COR-L47 (cell line): ENCODE measurements around the gene GNAQ.
A peak's percentile ranks its signal among the peaks of the same experiment; 100 is the strongest.

ENCODE experiments used
- DNase-seq: peaks from one replicate; lab custom pipeline; 2025; lab: John Stamatoyannopoulos, UW

GNAQ gene

DNA sequence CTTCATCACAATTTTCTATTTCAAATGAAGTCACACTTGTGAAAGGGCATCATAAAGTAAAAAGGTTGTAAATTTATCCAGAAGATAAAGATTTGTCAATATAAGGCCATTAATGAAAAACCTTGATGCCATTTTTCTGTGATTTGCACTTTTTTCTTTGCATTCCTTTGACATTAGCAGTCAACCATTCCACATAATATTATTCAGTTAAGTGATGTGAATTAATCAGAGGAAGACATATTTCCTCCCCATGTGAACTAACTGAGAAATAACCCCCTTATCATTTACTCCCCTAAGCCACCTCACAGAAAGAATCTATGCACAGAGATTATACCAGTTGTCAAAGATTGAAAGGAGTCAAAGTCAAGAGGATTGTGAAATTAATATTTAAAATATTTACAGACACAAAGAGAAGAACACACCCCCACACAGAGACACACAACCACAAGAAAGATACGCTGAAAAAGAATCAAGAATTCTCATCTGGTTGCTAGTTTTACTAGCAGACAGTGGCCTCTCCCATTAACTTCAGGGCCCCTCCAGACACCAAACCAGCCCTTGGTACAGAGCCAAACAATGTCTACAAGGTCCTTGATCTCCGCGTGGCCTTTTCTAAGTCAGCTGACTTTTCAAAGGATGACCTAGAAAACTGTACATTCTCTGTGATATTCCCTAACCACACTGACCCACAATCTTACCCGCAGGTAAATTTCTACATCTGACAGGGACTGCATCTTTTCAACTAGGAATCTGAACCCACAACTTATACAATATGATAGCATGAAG lies 29.5 kb downstream of the GNAQ start:
- DNase-seq, result no peak

DNA sequence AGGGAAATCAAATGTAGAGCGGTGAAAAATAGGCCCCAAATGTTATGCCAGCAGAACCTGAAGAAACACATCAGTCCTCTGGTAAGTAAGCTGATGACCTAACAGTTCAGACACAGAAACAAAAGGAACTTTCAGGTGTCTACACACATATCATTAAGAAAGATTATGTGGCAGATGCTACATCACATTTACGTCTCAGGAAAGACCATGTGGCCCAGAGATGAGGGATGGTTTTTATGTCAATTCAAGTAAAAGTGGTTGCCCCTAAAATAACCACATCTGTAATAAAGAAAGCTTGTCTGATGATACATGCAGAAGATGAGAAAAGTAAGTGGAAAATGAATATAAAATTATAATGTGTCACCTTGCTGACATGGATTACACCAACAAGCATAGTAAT lies 31.4 kb downstream of the GNAQ start:
- DNase-seq, result no peak

DNA sequence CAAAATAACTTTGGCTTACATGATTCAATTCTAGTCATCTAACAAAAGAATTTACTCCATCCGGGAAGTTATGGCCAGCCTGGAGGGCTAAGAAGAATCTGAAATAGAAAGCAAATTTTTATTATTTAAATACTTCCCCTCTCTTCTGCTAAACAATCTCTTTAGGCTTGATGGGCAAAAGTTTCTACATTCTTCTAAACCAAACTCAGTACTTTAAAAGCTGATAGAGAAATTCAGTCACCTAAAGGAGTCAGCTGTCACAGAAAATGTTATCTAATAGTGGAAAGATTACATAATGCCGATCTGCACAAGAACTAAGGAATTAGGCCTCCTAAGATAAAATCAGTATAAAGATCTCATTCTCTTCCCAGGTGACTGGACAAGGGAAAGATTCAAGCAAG lies 32.4 kb downstream of the GNAQ start:
- DNase-seq, result no peak

DNA sequence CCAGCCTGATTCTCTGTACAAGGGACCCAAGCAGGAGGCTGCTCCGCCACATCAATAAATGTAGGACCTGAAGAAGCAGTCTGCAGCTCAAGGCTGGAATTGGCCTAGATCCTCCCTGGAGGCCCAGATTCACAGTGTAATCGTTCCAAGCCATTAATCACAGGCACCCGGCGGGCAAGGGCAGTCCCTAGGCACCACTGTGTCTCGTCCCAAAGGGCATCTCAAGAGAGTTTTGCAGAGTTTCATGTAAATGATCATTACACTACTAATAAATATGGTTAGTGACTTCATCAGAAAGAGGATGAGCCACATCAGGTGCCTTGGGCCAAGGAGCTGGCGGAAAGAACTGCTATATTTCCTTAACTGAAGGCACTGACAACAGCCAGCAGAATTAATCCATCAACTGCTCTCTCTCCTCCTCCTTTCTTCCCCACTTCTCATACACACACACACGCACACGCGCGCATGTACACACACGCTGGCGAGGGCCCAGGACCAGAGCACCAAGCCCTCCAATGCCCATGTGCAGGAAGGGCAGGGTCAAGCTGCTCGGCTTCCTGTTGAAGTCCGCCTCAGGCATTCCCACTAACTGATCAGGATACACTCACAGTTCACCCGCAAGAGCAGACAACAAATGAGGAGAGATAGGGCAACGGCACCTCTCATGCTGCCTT lies 33.9 kb downstream of the GNAQ start:
- DNase-seq, result no peak

DNA sequence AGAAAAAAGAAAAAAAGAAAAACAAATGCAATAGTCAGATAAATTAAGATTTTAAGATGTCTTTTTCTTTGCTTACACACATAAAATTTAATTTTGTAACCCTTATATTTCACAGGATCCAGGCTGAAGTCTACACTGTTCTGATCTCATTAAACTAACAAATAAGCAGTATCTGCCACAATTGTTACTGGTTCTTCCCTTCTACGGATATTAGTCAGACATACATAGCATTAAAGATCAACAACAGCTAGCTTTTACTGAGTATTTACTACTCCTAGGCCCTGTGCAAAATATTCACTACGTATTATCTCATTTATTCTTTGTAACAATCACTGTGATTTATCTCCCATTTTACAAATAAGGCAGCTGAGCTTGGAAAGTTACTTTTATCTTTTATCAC lies 34.9 kb downstream of the GNAQ start:
- no peak for DNase-seq

DNA sequence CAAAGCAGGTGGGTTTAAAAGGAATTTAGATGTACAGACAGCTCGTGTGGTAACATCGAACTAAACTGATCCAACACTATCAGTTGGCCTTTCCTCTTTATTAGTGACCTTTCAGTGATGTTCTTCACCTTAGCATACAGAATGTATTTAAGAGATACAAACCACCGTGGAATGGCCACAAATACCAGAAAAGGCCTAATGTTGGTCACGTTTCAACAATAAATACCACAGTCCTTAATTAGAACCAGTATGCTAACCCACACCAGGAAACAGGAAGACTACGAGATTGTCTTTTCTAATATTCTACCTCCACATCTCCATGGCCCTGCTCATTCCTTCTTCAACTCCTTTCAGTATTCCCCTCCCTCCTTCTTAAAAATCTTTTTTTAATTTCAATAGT lies 40.4 kb downstream of the GNAQ start:
- DNase-seq, result no peak

DNA sequence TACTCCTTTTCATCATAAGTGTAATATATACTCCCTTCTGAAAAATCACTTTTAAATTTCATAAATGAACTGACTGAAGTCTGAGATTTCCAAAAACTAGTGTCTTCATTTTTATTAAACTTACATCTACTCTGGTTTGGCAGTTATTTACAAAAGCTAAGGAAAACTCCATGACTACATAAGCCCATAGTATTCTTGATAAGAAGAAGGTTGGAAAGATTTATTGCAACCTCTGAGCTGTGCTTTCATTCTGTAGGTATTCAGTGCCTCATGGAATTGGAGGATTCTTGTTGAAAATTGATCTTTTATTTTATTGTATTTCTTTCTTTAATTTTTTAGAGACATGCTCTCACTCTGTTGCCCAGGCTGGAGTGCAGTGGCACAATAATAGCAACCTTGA lies 41.7 kb downstream of the GNAQ start:
- no peak for DNase-seq

DNA sequence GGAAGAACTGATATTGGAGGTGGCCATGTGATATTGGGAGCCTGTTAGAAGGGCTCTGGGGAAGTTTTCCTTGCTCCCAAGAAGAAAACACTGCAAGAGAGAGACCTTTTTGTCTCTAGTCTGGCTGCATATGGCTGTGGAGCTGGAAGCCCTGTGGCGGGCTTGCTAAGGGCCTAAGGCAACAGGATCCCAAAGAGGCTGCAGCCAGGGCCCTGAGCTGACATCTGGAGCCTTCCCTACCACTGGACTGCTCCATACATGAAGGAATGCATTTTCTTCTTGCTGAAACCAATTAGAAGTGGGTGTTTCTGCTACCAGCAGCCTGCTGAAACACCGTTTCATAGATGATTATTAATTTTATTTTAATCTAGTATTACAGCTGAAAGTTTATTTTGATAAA lies 42.2 kb downstream of the GNAQ start:
- DNase-seq, result no peak

DNA sequence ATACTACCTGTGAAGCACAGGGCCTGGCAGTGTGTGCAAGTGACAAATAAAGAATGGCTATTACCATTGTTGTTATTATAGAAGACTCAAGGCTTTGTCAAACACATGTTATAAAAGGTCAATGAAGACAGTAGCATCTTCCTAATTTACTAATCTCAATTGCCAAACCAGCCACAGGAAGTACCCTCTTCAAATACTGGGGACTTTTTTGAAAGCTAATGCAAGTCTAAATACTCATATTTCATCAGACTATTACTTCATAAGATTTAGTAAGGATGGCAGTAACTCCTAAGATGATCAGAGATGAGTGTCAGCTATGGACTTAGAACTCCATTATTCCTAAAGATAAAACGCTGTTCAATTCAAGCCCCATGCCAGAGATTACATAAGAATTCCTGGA lies 43.0 kb downstream of the GNAQ start:
- no peak for DNase-seq

DNA sequence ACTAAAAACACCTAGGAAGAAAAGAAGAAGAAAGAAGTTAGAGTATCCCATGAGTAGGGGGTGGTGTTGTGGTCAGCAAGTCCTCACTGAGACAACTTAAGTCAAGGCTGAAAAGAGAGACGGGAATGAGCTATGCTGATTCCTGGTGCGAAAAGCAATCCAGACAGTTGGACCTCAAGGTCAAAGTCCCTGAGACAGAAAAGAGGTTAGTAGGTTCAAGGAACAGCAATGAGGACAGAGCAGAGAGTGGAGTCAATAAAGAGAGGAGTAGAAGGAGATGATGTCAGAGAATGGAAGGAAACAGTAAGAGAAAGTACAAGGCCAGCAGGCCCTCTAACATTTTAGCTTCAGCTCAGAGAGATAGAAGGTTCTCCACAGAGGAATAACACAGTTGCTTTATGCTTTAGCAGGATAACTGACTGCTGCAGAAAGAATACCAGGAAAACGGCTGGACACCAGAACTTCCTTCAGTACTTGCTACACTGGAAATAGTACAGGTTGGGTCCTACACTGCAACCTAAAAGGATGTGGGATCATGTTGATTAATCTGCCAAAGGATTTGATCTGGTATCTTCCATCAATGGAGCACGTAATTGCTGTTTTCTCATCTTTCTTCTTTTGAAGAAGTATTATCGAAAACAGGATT lies 43.6 kb downstream of the GNAQ start:
- DNase-seq, result no peak

DNA sequence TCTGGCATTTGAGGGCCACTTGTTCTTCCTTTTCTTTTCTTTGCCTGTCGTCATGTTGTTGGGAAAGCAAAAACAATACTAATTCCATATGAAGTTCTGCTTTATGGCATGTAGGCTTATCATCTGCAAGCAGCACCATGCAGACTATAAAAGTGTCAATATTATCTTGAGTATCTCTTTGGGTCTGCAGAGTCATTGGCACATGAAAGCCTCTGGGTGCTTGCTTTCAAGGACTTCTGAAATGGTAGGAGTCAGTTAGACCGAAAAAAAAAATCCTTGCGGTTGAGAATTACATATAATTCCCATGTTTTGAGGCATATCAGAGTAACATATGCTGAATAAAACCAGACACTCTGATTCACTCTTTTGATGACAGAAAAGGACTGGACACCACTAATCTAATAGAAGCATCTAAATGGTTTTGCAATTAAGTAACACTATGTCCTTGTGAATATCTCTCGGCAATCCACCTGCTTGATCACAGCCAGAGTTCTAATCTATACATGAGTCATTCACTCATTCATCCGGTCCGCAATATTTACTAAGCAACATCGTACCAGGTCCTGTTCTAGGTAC lies 44.4 kb downstream of the GNAQ start:
- no peak for DNase-seq

DNA sequence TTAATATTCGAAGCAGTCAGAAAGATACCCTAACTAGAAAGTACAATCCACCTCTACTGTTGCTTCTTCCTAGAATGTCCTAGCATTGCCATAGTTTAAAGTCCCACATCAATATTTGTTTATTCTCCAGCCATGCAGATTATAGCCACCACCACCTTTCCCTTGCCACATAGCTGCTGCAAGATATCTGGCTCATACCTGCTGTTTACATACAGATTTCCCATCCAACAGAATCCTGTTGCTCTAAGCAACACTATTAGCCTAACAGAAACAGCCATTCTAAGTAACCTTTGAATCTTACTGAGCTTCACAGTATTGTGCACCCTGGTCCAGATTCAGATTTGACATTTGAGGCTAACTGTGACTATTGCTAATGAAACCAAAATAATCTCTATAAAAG lies 45.6 kb downstream of the GNAQ start:
- no peak for DNase-seq

DNA sequence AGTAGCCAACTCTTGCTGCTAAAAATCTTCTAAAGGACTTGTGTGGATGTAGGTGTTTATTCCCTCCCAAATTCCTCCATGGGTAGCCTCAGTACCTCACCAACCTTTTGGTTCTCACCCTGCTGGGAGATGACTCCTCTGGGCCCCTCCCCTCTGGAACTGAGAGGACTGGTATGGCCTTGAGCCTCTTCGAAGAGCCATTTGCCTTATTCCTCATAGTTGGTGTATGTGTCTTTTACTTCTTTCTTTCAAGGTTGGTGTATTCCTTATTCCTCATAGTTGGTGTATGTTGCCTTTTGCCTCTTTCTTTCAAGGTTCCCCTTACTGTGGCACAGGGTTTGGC lies 48.3 kb downstream of the GNAQ start:
- DNase-seq, result no peak

DNA sequence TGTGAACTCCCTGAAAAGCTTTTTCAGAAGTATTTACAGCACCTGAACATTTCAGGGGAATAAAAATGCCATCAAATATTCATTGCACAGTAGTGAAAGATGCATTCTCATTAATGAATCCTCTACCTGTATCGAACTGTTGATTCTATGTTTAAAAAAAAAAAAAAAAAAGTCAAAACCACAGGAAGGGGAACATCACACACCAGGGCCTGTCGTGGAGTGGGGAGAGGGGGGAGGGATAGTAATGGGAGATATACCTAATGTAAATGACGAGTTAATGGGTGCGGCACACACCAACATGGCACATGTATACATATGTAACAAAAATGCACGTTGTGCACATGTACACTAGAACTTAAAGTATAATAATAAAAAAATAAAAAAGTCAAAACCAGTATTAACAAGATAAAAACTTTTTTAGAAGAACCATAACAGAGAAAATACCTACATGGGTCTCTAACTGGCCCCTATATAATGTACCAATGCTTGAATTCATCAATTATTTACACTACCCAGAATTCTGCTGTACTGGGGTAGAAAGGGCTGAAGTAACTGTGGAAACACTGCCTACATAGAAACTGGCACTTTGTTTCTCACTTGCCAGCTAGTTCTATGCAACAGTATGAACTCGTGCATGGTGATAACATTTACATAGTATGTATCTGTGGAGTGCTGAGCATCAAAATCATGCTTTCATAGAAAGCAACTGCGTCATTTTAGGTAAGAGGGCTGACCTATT lies 48.9 kb downstream of the GNAQ start:
- DNase-seq, result no peak

DNA sequence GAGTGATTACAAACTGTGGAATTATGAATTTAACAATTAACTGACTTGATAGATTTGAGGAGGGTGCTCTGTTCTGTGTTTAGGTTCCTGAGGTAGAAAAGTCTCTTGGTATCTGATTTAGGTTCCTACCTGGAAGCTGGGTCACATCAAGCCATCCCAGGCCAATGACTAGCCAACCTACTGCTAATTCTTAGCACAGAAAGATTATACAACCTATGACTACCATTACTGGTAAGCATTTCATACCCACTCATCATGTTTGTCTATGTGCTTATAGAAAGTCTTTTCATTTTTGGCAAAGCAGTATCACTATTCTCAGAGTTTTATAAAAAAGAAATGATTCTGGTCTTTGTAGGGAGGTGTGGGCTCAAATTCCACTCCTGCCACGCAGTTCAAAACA lies 49.7 kb downstream of the GNAQ start:
- no peak for DNase-seq

DNA sequence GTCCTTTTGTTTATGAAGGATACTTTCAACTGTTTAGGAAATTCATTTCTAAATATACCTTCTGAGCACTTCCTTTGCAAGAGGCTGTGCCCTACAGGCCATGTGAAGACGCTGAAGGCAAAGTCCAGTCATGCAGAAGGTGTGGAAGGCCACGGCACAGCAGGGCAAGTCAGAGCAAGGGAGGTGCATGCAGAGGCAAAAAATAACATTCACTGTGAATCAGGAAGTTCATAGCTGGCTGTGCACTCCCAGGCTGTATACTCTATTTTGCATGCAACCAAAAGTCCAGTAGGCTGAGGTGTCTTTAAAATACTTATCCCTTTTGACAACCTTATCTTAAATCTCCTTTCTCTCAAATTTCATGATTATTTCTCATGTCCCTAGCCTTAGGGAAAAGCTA lies 50.3 kb downstream of the GNAQ start:
- DNase-seq, result no peak

DNA sequence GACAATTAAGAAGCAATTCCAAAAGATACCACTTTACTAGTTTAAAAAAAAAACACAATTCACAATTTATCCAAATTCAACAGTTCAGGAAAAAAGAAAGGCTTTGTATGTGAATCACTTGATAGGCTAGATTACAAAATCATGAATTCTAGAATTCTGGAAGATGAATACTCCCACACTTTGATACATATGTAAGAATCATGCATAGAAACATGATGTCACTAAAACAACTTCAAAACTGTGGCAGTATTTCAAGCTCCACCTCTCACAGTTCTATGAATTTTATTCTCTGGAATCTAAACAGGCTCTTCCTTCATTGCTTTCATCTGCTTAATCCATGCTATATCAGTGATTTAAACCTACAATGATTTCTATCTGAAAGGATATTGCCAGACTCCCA lies 51.0 kb downstream of the GNAQ start:
- DNase-seq, result no peak

DNA sequence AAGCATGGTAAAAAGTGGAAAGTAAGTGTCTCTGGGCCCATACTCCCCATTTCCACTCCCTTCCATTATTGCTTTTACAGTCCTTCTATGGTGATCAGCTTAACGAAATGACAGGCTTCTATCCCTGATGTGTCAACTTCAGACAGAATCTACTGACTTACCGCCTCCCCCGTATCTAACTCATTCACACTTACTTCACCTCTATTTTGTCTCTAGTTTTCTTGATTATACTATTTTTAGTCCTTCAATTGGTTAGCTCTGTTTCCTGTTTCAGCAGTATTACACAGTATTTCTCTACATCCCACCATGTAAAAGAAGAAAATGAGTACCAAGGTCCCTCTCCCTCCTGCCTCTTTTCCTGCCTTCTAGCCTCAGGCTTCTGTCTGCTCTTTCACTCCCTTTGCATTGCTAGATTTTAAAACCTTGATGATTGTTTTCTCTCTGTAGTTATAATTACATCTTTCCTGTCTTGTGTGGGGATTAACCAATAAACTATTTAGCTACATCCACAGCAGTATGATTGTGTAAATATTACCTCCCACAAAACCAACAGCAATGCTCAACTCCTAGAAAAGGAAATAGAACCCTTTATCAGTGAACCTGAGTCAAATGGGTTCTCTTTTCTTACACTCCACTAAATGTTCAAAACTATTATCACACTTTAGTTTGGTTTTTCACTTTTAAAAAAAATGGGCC lies 53.4 kb downstream of the GNAQ start:
- peak; percentile 21 for DNase-seq

DNA sequence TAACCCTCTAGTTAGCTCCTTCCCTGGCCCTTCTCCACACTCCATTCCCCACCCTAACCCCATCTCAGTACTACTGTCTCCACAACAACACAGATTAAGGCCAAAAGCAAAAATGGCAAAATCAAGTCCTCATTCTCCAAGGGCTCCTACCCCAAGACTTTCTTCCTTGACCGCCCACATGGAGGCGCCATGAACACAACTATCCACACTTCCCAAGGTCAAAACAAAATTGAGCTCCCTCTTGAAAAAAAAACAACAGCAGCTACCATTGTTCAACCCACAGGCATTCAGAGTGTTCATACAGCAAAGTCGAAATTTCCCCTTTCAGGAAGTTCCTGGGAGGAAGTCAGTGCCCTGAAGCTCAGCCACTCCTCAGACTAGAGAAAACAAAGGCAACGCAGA lies 54.4 kb downstream of the GNAQ start:
- no peak for DNase-seq

DNA sequence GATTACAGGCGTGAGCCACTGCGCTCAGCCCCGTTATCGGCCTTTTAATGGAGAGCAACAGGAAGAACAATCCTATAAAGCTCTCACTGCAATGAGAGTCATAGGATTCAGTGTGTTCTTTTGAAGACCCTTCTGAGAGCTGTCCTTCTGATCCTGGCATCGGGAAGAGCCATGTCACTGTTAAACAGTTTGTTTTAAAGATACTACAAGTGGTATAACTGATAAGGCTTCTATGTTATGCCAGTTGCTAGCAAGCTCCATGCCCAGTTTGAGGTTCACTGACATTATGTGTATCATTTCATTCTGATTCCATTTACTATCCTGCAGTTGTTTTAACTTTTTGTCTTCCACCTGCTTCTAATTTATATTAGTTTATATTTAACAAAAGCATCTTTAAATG lies 55.8 kb downstream of the GNAQ start:
- DNase-seq, result no peak

DNA sequence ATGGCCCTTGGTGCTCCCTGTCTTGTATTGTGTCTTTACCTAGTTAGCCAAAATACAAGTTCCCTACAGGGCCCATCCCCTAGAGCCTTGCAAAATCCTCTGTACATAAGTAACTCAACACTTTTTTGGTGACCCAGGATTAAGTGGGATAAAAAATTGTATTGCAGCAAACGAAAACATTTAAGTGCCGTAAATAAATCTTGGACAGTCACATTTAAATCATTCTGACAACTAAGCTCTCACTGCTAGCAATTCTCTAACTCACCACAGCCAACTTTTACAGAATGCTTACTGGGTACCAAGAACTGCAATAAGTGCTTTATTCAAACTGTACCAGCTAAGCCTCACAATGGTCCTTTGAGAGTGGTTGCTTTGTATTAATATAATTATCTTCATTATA lies 56.6 kb downstream of the GNAQ start:
- DNase-seq, result no peak

DNA sequence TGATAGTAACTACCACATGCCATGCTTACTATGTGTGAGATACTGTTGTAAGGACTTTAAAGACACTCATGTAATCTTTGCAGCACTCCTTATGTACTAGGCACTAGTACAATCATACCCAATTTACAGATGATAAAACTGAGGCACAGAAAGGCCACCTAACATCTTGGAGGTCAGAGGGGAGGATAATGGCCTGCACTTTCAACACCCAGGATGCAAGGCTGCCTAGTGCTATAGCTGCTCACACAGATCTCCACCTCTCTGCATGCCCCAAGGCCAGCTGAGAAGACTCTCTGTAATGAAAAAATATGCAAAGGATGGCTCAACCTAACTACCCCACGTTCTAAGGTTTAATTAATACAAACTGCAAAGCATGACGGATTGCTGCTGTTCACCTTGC lies 57.2 kb downstream of the GNAQ start:
- no peak for DNase-seq
